ENCODE results near the gene FCGR3A.
"Not testable (repeated sequence)": the region's sequence is repeated elsewhere in the genome, so short reads cannot be mapped to it uniquely, and the experiment has no call there.

DNA sequence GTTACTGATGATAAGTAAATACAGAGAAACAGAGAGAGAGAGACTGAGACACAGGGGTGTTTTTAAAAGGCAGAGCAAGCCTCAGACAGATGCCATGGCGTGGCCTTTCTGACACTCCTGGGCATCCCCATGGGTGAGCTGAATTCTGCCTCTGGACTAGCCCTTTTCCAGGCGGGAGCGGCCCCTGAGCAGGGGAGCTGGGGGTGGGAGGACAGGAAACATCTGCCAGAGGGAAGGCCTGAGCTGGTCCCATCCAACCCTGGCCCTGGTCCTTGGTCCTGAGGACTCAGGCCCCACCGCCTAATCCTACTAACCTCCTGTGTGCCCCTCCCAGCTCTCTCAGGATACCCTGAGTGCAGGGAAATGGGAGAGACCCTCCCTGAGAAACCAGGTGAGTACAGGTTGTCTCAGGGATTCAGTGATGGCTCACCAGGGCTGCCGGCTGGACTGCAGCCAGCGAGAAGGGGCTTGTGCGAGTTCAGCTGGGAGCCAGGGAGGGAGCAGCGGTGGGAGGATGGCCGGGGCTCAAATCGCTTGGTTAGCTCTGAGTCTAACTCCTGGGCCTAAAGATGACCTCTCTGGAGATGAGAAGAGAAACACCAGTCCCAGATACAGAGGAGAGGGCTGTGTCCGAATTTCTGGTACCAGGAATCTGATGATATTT, 43.6 kb upstream of the FCGR3A start:
- not testable (repeated sequence) for TF ChIP-seq POLR2A, CTCF (IDR thresholded peaks at IDR 0.05)
